Gastroesophageal sphincter (tissue), 4 donors: ENCODE data around the gene DNAJC11. TPM values are rescaled to one million over a fixed set of nuclear protein-coding genes. Genes with fewer than 3 reads are reported as not detected.
A peak's percentile ranks its signal among the peaks of the same experiment; 100 is the strongest.

Source experiments
- ATAC-seq: fragments of 150-250 bp; one replicate; pipeline ENCODE4 v1.9.1; 2016; ENCODE audit warnings: mild to moderate bottlenecking, moderate library complexity
- H3K27ac ChIP-seq, 4 donors: fragments of 200-600 bp; sonication (generic) in 3 of 4; 1 replicate in 3 of 4; 2 replicates in 1 of 4; pipeline ENCODE4 v1.5.1; 2016 to 2019
- H3K27me3 ChIP-seq: fragments of 200-600 bp; sonication (generic); one replicate; pipeline ENCODE4 v1.5.1; 2019
- H3K36me3 ChIP-seq, 2 donors: fragments of 200-600 bp; sonication (generic); one replicate each; pipeline ENCODE4 v1.5.1; 2019; ENCODE audit warnings: control low read depth in 1 of 2
- H3K4me1 ChIP-seq, 3 donors: fragments of 200-600 bp; sonication (generic); 1 replicate in 2 of 3; 2 replicates in 1 of 3; pipeline ENCODE4 v1.5.1; 2016 to 2019; ENCODE audit warnings: control low read depth in 2 of 3
- H3K4me3 ChIP-seq, 2 donors: fragments of 200-600 bp; sonication (generic); one replicate each; pipeline ENCODE4 v1.5.1; 2019; ENCODE audit warnings: mild to moderate bottlenecking in 1 of 2, moderate library complexity in 1 of 2
- H3K9me3 ChIP-seq, 3 donors: fragments of 200-600 bp; sonication (generic); one replicate each; pipeline ENCODE4 v1.5.1; 2017 to 2019; ENCODE audit warnings: control low read depth in 2 of 3
- EP300 ChIP-seq: sonication (generic); formaldehyde crosslinking; IDR thresholded peaks from one replicate; pipeline ENCODE4 v1.6.1; 2017; ENCODE audit warnings: antibody characterized with exemption, mild to moderate bottlenecking
- POLR2A ChIP-seq, 2 donors: fragments of 450-650 bp; IDR thresholded peaks; one replicate each; pipeline ENCODE4 v1.6.1; 2017; ENCODE audit warnings: antibody characterized with exemption in 2 of 2, mild to moderate bottlenecking in 2 of 2, moderate library complexity in 1 of 2
- POLR2AphosphoS5 ChIP-seq: sonication (generic); formaldehyde crosslinking; IDR thresholded peaks from one replicate; pipeline ENCODE4 v1.6.1; 2017; ENCODE audit warnings: antibody characterized with exemption
- WGBS, 2 donors: methylation state at CpG; one replicate each; pipeline ENCODE4 v1.1.5; 2018; ENCODE audit warnings: low coverage in 1 of 2; 5-methylcytosine and 5-hydroxymethylcytosine counted together
- total RNA-seq, 4 donors: library from RNA; depleted of rRNA; stranded (reverse); fragments of >200 nt; gene quantifications; one replicate each; pipeline ENCODE4 v1.1.0, GENCODE V29; 2016
- TF ChIP-seq, protein P1 (sequence below), 4 experiments: fragments of 200-600 bp in 2 of 4; fragments of 450-650 bp in 2 of 4; sonication (generic) in 1 of 4; IDR thresholded peaks; one replicate each; pipeline ENCODE4 v1.5.1; 2017 to 2019; ENCODE audit warnings: antibody characterized with exemption in 4 of 4, mild to moderate bottlenecking in 2 of 4, moderate library complexity in 2 of 4

DNAJC11 gene
- total RNA-seq, 4 donors from 2014 or later: 20.9 to 51.7 (median 30.8) TPM

DNA sequence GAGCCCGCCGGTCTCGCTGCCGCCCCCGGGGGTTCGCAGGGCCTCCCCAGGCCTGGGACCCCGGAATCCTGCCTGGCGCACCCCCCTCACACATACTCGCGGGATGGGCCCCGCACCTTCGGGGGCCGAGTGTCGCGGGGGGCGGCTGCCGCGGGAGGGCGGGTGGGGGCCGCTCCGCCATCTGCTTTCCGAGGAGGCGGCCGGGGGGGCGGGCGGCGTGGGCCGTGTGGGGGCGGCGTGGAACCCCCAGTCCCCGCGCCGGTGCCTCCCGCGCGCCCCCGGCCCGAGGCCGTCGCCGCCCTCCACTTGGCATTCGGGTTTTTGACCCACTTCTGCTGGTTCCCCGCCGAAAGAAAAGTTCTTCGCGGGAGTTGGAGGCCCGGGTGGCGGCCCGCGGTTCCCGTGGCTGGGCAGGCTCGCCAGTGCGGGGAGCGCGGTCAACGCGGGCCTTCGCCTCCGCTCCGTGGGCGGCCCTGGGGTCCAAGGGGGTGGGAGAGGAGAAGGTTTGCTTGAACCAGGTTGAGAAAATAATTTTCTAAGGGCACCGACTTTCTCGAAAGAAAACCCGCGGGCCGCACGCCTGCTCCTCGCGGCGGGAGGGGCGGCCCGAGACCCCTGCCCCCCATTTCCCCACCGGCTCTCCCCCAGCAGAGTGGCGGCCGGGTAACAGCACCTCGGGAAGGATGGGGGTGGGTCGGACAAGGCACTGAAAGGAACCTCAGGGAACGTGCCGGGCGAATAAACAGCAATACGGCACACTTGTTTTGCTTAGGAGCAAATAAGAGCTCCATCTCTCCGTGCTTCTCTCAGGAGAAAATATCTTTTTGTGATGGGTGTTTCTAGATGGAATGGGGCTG, 86.5 kb downstream of the DNAJC11 start:
- TF ChIP-seq, protein P1, sequence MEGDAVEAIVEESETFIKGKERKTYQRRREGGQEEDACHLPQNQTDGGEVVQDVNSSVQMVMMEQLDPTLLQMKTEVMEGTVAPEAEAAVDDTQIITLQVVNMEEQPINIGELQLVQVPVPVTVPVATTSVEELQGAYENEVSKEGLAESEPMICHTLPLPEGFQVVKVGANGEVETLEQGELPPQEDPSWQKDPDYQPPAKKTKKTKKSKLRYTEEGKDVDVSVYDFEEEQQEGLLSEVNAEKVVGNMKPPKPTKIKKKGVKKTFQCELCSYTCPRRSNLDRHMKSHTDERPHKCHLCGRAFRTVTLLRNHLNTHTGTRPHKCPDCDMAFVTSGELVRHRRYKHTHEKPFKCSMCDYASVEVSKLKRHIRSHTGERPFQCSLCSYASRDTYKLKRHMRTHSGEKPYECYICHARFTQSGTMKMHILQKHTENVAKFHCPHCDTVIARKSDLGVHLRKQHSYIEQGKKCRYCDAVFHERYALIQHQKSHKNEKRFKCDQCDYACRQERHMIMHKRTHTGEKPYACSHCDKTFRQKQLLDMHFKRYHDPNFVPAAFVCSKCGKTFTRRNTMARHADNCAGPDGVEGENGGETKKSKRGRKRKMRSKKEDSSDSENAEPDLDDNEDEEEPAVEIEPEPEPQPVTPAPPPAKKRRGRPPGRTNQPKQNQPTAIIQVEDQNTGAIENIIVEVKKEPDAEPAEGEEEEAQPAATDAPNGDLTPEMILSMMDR (IDR thresholded peaks at IDR 0.05): no peak
- TF ChIP-seq POLR2A (IDR thresholded peaks at IDR 0.05): no peak
- no peak for TF ChIP-seq POLR2AphosphoS5
- no peak for TF ChIP-seq EP300
- no peaks in the 10 kb centered on the region for H3K27me3 ChIP-seq
- H3K4me3 ChIP-seq: peak overlapping the region; percentile 83 to 89
- H3K4me1 ChIP-seq: peaks cover 0 to 57% (median 11%) of the 10 kb centered on the region in 3 donors
- peak overlapping the region; percentile 88 to 99 (median 97) for H3K27ac ChIP-seq
- H3K9me3 ChIP-seq: no peaks in the 10 kb centered on the region
- ATAC-seq: no peak
- peaks cover 0 to 31% of the 10 kb centered on the region in 2 donors for H3K36me3 ChIP-seq
- 0 to 10% methylated on average over 2 of the region's 82 CpGs for WGBS, 2 donors

DNA sequence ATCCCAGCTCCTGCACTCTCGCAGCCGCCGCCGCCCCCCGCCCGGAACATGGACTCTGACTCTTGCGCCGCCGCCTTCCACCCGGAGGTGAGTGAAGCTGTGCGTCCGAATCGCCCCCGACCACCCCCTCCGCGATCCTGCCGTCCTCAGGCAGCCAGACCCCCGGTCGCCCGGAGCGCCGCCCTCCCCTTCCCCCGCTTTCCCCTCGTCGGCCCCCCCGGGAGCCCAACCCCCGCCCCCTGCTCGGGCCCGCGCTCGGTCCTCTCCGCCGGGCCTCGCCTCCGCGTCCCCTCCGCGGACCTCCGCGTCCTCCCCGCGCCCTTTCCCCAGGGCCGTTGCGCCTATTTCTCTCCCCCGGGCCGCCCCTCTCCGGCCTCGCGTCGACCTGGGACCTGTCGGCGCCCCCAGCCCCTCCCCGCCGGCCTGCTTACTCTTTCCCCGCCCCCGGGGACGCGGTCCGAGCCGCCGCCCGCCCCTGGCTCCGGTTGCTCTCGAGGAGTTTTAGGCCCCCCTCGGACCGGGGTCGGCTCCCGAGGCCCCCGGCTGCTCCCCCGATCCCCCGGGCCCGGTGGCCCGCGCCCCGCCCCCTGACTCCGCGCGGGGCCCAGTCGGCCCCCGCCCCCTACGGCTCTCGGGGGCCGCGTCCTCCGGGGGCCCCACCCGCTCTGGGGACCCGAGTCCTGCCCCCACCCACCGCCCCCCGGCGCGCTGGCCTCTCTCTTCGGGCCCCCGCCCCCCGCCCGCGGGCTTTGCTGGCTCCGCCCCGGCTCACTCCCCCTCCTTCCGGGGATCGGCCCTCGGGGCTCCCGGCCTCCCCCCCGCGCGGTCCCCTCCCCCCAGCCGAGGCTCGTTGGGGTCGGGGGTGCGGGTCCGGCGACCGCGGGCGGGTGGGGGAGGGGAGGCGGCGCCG, 87.3 kb downstream of the DNAJC11 start:
- TF ChIP-seq POLR2A (IDR thresholded peaks at IDR 0.05) (no peak), POLR2AphosphoS5 (no peak), EP300 (no peak)
- H3K27ac ChIP-seq: peak overlapping the region; percentile 88 to 99 (median 97)
- ATAC-seq: no peak
- peaks cover 0 to 22% of the 10 kb centered on the region in 2 donors for H3K36me3 ChIP-seq
- 0% methylated on average over 3 to 8 of the region's 117 CpGs for WGBS, 2 donors
- peaks cover 0 to 66% (median 11%) of the 10 kb centered on the region in 3 donors for H3K4me1 ChIP-seq
- no peaks in the 10 kb centered on the region for H3K9me3 ChIP-seq
- H3K27me3 ChIP-seq: no peaks in the 10 kb centered on the region
- peak overlapping the region; percentile 83 to 89 for H3K4me3 ChIP-seq

DNA sequence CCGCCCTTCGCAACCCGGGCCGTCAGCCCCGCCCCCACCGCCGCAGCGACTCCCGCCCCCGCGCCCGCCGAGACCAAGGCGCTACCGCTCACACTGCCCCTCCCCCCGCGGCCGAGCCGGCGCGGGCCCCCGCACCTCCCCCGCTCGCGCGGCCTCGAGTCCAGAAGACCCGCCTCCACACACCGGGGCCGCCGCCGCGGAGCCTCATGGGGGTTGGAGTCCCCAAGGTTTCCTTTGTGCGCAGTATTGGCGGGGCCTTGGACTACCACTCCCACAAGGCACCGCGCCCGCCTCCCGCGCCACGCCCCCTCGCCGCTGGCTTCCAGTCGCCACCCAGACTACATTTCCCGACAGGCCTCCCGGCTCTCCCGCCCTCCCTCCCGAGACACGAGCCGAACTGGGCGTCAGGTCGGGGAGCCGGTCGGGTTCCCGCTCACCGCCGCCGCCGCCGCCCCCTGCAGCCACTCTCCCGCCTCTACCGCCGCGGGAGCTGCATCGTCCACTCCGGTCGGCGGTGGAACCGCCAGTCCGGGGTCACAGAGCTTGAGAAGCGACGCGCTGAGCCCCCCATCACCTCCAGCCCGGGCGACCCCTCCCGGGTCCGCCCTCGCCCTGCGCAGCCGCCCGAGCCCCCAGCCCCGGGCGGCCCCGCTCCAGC, 88.1 kb downstream of the DNAJC11 start, which contains the start of gene PHF13:
PHF13 (plus strand) TSS at position 371 of the 658 bp plus-strand sequence. CDS start 336 bp downstream, outside the sequence.
- H3K4me1 ChIP-seq: peaks cover 0 to 70% (median 11%) of the 10 kb centered on the region in 3 donors
- no CpG with 5 or more reads among the region's 84 CpGs for whole genome bisulfite sequencing, 2 donors
- TF ChIP-seq POLR2AphosphoS5: peak; percentile 74
- peak; percentile 58 to 72 for TF ChIP-seq POLR2A (IDR thresholded peaks at IDR 0.05)
- TF ChIP-seq EP300: no peak
- TF ChIP-seq, protein P1 (IDR thresholded peaks at IDR 0.05): peak in 1 of 4 experiments; percentile 15

DNA sequence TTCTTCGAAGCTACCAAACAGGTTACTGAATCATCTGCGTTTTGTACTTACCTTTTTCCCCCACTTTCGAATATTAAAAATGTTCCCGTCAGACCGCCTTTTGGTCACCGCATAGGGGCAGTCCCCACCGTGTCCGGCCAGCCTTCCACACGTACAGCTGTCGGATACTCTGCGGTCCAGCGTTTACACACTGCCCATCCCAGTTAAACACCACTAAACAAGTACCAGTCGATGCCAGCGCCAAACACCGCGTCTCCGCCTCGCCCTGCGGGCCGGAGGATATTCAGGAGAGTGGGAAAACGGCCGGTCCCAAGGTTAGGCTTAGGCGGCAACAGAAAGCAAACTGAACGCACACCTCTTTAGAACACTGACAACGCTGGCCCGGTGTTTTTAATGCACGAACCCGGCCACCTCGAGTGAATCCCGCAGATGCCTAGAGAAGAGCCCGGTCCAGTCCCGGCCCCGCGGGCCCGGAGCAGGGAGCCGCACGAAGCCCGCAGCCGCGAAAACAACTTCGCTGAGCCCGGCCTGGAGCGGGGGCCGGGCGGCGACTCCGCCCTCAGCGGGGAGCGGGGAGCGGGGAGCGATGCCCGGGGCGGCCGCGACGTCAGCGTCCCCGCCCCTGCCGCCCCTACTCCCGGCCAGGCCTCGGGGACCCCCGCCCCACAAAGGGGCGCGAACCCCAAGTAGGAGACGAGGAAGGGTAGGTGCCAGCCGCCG, 88.8 kb downstream of the DNAJC11 start:
- H3K9me3 ChIP-seq: no peaks in the 10 kb centered on the region
- H3K36me3 ChIP-seq: peaks cover 0 to 7% of the 10 kb centered on the region in 2 donors
- H3K4me1 ChIP-seq: peaks cover 0 to 69% (median 11%) of the 10 kb centered on the region in 3 donors
- H3K4me3 ChIP-seq: peak overlapping the region; percentile 79 to 89
- 0% methylated on average over 9 to 12 of the region's 67 CpGs for WGBS, 2 donors
- H3K27me3 ChIP-seq: no peaks in the 10 kb centered on the region
- peak overlapping the region; percentile 90 to 99 (median 97) for H3K27ac ChIP-seq
- TF ChIP-seq EP300 (no peak), POLR2AphosphoS5 (peak; percentile 45), POLR2A (IDR thresholded peaks at IDR 0.05) (peak; percentile 80 to 81)
- TF ChIP-seq, protein P1 (IDR thresholded peaks at IDR 0.05): peak in 1 of 4 experiments; percentile 7
- ATAC-seq: peak; percentile 78

More for the DNA sequence above, 88.1 kb downstream of the DNAJC11 start, which contains the start of gene PHF13:
- peak within 1 kb of the TSS; percentile 90 to 99 (median 97) for H3K27ac ChIP-seq
- peaks cover 0 to 14% of the 10 kb centered on the region in 2 donors for H3K36me3 ChIP-seq
- peak; percentile 97 for ATAC-seq
- peak within 1 kb of the TSS; percentile 83 to 89 for H3K4me3 ChIP-seq
- H3K9me3 ChIP-seq: no peaks in the 10 kb centered on the region
- H3K27me3 ChIP-seq: no peaks in the 10 kb centered on the region
